Posterior vena cava (tissue), 2 donors: ENCODE results near the gene PRPSAP1. TPM values are rescaled to one million over a fixed set of nuclear protein-coding genes. Genes with fewer than 3 reads are reported as not detected.
A peak's percentile ranks its signal among the peaks of the same experiment; 100 is the strongest.

Experiments
- DNase-seq: peaks from one replicate; pipeline ENCODE4 v3.0.0-alpha.2; 2020; ENCODE audit warnings: low spot score
- intact Hi-C, 2 donors: fragments of 100-400 bp; cut with DNase I; formaldehyde crosslinking; loops; one replicate each; pipeline versions ENCODE4 v1.14.1 to v1.14.2; 2022 to 2023
- total RNA-seq, 2 donors: library from RNA; stranded (reverse); fragmentation: NEBNext Ultra II Directional; extraction: Animal tissue kit (Norgen Biotek cat#: 25700); gene quantifications; one replicate each; pipeline ENCODE4 v1.2.1, GENCODE V29; 2021
- donor health status: DM: yes; HTN: yes; CAD: no.
- donor health status: DM: yes; HTN: yes; CAD: no.

The PRPSAP1 gene
- total RNA-seq, 2 donors from 2014 or later: 33.7 to 34.8 TPM

GRCh38 chr17:76384987-76385891 is 31.5 kb upstream of the PRPSAP1 start:
- intact Hi-C loops: no loop called here
- DNase-seq: peak; percentile 94

- DNase-seq: peak; percentile 93
- intact Hi-C loops: no loop called here
Observed at GRCh38 chr17:76384222-76384986, 30.7 kb upstream of the PRPSAP1 start, which contains the start of gene SPHK1. SPHK1 (plus strand) TSS chr17:76384609; CDS start chr17:76385645, 1,036 bp downstream.

- DNase-seq: peak; percentile 88
- intact Hi-C loops: no loop called here
Observed at GRCh38 chr17:76383546-76384221, 30.0 kb upstream of the PRPSAP1 start.

DNA sequence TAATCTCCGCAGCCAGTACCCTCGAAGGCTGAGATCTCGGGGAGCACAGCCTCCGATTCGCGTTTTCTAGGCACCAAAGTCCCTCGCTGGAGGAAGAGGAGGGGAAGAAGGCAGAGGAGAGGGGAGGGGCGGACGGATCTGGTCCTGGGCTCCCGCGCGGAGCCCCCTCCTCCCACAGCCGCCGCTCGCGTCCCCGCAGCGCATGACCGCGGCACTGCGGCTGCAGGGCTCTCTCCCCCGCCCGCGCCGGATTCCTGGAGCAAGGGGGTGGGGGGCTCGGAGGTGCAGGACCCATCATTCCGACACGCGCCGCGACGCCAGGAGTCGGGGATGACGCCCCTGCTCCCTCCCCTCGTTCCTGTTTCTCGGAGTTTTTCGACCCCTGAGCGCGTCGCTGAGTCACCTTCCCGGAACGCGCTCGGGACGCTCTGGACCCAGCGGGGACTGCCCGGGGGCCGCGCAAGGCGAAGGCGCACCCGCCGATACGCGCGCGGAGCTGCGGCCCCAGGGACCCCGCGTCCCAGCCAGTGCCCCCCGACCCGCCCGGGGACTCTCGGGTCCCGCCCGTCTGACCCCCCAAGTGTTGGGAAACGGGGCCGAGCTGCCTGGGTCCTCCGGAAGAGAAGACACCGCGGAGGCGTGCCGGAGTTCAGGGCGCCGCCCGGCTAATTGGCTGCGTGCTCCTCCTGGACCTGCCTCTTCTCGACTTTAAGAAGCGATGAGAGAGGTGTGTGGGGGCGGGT is 29.3 kb upstream of the PRPSAP1 start:
- intact Hi-C loops: no loop called here
- peak; percentile 89 for DNase-seq

- intact Hi-C loops: no loop called here
- DNase-seq: peak; percentile 86
Observed at GRCh38 chr17:76382351-76382802, 28.7 kb upstream of the PRPSAP1 start.

DNA sequence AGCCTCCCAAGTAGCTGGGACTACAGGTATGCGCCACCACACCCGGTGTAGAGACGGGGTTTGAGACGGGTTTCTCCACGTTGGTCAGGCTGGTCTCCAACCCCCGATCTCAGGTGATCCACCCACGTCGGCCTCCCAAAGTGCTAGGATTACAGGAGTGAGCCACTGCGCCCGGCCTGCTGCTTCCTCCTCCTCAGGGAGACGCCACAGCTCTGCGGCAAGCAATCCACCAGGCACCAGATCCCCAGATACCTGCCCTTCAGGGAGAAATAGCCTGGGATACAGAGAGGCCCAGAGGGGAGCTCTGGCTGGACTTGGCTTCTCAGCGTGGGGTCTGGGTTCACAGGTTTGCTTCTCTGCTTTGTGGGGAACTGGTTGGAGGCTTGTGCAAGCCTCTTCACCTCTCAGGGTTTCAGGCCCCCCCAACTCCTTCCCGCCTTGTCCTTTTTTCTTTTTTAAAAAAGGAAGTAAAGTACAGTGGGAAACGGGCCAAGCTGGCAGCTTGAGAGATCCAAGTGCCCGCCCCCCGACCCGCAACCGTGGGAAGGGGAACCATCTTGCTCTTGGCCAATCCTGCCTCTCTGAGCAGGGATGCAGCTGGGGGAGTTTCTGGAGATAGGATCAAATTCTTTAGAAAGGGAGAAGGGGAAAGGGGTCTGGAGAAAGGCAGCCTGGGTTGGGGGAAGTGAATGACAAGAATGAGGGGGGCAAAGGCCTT is 28.1 kb upstream of the PRPSAP1 start:
- no peak for DNase-seq
- intact Hi-C loops: no loop called here

- intact Hi-C loops: no loop called here
- no peak for DNase-seq
Observed at GRCh38 chr17:76379646-76380376, 26.1 kb upstream of the PRPSAP1 start.

DNA sequence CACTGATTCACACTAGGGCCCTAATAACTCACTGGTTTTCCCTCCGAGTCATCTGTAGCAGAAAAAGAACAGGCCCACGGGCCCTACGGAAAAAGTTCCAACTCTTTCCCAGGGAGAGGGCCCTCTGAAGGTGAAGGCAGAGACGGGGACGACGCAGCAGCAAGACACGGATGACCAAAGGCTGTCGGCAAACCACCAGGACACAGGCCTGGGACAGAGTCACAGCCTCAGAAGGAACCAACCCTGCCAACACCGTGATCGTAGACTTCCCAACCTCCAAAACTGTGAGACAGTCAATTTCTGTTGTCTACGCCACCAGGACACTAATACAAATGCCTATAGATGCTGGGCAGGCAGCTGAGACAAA is 25.5 kb upstream of the PRPSAP1 start:
- intact Hi-C loops: no loop called here
- DNase-seq: no peak

GRCh38 chr17:76378548-76379274 is 25.0 kb upstream of the PRPSAP1 start:
- intact Hi-C loops: no loop called here

DNA sequence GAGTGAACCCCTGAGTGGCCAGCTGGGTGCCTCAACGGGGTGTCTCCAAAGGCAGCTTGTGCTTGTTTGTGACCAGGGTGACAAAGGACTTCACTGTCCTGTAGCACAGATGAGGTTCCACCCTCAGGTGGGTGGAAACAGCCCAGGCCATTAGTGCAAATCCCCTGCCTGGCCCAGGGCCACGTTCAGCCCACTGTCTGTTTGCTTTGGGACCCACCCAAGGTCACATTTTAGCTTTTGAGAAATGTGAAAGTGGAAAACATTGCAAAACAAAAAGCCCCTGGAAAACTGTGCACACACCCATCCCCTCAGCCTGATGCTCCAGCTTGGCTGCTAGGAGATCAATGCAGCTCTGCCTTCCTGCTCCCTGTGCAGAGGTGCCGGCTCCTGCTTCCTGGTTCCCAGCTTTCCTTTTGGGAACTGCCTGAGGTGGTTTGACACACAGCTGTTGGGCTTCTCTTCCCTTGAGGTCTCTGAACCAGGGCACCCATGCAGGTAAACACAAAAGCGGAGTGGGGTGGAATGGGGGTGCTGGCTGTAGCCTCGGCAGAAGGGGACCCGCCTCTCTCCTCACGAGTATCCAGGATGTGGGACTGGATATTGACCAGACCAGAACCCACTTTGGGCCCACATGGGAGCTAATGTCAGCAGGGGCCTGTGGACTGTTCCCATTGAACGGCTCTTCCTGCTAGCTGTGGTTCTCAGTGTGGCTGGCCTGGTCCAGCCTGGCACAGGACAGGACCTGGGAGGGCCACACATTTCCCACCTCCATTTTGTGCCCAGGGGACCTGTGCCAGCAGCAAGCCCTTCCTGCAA is 22.8 kb upstream of the PRPSAP1 start:
- intact Hi-C loops: no loop called here

More at GRCh38 chr17:76378548-76379274, 25.0 kb upstream of the PRPSAP1 start:
- DNase-seq: no peak

DNA sequence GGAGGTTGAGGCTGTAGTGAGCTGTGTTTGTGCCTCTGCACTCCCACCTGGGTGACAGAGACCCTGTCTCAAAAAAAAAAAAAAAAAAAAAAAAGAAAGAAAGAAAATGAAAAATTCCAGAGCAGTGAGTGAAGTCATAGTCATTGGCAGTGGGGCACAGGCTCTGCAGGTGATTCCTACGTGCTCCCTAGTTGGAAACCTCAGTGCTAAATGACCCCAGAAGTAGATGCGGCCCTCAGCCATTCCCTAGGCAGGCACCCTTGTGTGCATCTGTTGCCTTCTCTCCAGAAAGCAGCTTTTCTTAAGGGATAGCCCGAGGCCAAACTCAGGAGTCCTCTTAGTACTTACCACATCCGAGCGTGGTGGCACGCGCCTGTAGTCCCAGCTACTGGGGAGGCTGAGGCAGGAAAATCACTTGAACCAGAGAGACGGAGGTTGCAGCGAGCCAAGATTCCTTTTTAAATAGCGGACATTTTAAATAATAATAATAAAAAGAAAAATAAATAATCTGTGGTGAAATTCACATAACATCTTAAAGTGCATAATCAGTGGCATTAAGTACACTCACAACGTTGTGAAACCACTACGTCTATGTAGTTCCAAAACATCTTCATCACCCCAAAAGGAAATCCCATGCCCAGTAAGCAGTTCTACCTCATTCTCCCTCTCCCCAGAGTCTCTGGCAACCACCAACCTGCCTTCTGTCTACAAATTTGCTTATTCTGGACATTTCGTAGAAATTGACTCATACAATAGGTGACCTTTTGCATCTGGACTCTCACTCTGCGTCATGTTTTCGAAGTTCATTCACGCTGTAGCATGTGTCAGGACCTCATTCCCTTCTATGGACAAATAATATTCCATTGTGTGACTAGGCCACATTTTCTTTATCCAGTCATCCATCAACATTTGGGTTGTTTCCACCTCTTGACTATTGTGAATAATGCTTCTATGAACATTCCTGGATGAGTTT is 18.2 kb upstream of the PRPSAP1 start:
- intact Hi-C loops: no loop called here
- no peak for DNase-seq

More for the DNA sequence above, 22.8 kb upstream of the PRPSAP1 start:
- DNase-seq: no peak

DNA sequence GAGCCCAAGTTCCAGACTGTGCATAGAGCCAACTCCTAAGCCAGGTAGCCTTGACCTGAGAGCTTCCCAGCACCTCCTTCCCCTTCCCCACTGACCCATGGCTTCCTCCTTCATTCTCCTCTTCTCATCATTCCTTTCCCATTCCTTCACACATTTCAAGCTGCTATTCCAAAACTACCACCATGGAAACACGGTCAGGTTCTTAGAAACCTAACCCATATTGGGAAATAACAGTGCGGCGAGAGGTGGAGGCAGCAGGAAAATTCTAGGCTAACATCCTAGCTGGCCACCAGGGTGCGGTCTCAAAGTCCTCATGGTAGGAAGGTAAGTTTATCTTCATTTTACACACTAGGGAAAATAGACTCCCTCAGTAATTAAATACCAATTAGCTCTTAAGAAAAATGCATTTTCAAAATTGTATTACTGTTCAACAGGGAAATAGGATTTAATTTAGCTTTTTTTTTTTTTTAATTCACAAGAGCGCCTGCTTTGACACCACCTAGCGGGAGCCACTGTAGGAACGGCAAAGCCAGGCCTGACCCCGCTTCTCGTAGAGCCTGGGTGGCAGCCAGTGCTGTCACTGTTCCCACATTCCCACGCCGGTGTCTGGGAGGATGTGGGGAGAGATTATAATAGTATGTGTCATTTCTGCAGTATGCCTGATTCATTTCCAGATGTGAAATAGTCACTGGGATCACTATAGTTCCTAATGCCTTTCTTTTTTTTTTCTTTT is 16.7 kb upstream of the PRPSAP1 start:
- peak; percentile 97 for DNase-seq
- intact Hi-C loops: no loop called here

DNA sequence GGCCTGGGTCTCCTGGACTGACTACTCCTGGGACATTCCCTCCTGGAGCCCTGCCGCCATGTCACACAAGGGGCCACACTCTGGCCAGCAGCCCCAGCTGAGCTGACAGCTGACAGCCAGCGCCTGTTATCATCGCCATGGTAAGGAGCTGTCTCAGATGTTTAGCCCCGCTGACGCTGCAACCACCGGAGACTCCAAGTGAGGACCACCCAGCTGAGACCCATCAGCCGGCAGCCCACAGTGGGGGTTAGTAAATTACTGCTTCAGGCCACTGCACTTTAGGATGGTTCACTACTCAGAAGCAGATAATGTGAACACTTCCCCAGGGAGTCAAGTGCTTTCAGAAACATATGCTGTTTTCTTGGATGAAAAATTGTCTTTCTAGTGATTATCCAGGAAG is 16.1 kb upstream of the PRPSAP1 start:
- no peak for DNase-seq
- intact Hi-C loops: no loop called here

DNA sequence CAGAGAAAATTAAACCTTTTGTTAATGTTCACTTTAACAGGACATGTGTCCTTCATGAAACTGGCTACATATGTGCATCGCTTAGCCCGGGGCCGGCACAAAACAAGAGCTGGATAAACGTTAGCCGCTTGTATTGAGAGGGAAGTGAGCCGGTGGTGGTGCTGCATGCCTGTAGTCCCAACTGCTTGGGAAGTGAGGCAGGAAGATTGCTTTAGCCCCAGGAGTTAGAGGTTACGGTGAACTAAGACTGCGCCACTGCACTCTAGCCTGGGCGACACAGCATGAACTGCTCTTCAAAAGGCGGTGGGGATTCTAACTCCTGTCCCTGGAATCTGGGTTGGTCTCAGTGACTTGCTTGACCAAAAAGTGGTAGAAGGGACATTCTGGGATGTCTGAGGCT is 15.7 kb upstream of the PRPSAP1 start:
- intact Hi-C loops: no loop called here
- no peak for DNase-seq

GRCh38 chr17:76368545-76368944 is 14.8 kb upstream of the PRPSAP1 start:
- intact Hi-C loops: no loop called here
- no peak for DNase-seq
